ENCODE results near the gene UBQLN4.

UBQLN4 gene

DNA sequence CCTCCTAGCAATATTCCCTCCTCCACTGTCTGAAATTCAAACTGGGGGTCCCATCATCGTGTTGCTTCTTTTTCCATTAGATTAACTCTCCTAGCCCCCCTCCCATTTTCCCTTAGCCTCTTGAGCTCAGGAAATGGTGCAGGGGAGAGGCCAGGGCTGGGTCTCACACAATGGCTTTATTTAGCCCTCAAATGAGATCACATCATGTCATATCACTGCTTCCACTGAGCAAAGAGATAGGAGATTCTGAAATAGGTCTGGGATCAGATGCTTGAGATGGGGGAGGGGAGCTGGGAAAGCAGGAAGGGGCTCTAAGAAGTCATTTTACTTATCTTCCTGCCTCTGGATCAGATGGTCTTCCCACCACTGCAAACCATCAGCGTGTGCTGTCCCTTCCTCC is 57.4 kb downstream of the UBQLN4 start:
- H3K9me3 Mint-ChIP-seq (ENCODE audit: low read depth) = no peaks in the 10 kb centered on the region
- H3K36me3 Mint-ChIP-seq = no peaks in the 10 kb centered on the region
- H3K4me1 Mint-ChIP-seq (ENCODE audit: low read depth) = no peaks in the 10 kb centered on the region
- no peak overlapping the region for H3K4me3 Mint-ChIP-seq
- no peaks in the 10 kb centered on the region for H3K27me3 Mint-ChIP-seq
- H3K27ac Mint-ChIP-seq = no peak overlapping the region

DNA sequence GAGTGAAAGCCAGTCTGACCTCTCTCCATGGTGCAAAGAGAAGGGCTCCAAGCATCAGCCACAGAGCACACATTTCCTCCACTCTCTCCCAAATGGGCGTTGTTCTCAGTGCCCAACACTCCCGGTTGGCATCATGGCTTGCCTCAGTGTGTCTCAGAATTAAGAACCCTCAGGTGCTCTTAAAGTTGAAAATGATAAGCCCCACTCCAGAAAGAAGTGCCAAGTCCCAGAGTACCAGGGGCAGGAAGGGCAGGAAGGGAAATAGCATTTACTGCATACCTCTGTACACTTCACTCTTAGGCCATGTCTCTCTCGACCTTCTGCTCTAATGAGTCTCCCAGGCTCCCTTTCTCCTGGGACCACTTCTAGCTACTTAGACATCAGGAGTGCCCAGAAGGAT is 60.0 kb downstream of the UBQLN4 start:
- H3K9me3 Mint-ChIP-seq (ENCODE audit: low read depth) = no peaks in the 10 kb centered on the region
- H3K4me1 Mint-ChIP-seq (ENCODE audit: low read depth) = peaks cover 8% of the 10 kb centered on the region
- no peak overlapping the region for H3K4me3 Mint-ChIP-seq
- H3K36me3 Mint-ChIP-seq = no peaks in the 10 kb centered on the region
- no peaks in the 10 kb centered on the region for H3K27me3 Mint-ChIP-seq
- H3K27ac Mint-ChIP-seq = no peak overlapping the region

DNA sequence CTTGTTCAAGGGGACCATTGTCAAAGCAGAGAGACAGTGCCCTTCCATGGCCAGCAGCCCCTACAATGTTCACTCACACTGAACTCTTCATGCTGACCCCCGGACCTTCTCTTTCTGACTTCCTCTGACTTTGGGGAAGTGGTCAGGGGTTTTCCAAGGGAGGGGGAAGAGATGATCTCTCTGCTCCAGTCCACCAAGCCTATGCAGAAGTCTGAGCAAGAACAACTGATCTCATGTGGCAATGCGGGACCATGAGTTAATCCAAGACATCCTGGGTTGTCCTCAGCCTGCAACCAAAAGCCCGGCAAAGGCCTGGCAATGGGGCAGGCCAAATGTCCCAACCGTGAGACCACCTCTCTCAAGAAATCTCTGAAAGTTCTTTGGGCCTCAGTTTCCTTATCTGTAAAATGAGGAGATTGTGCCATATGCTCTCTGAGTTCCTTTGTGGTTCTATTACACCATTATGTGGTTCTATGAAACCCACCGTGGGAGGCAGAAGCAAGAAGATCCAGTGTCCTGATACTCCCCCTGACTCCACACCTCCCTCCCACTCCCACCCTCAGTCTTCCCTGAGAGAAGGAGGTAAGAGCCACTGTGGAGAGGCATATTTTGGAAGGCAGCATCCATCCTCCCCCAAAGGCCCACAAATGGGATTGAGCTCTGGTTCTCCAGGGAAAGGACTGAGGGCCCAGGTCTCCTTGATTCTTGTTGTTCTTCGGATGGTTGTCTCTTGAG is 63.4 kb downstream of the UBQLN4 start:
- H3K4me1 Mint-ChIP-seq (ENCODE audit: low read depth) = peaks cover 8% of the 10 kb centered on the region
- no peaks in the 10 kb centered on the region for H3K27me3 Mint-ChIP-seq
- H3K27ac Mint-ChIP-seq = no peak overlapping the region
- no peaks in the 10 kb centered on the region for H3K9me3 Mint-ChIP-seq (ENCODE audit: low read depth)
- no peak overlapping the region for H3K4me3 Mint-ChIP-seq
- no peaks in the 10 kb centered on the region for H3K36me3 Mint-ChIP-seq

DNA sequence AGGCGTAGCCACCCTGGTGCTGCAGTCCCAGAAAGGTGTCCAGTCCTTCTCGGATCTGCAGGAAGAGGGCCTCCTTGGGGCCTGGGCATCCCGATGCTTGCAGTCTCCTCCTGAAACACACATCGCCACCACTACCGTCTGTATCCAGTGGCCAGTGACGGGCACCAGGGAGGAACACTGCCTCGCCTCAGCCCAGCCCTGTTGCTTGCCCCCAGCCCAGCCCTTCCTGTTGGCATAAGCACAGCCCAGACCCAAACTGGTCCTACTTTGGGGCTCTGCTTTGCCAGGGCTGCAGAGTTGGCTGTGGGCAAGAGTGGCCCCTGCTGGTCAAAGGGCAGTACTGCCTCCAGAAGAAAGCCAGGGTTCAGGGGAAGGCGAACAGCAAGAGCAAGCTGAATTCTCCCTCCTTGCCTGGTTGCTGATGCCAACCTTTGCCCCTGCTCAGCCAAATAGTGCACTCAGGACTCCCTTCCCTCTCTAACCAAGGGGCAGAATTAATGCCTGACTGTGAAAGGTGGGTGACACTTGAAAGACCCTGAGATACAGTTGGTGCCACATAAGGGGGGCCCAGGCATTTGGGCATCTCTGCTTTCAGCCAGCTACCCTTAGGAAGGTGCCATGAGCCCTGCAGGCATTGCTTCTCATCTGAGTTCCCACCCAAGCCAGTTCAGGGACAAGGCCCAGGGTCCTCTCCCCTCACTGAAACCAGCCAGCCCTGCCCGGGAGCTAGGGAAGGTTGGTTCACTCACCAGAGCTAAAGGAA is 64.2 kb downstream of the UBQLN4 start:
- H3K4me1 Mint-ChIP-seq (ENCODE audit: low read depth) = peaks cover 8% of the 10 kb centered on the region
- no peaks in the 10 kb centered on the region for H3K9me3 Mint-ChIP-seq (ENCODE audit: low read depth)
- H3K36me3 Mint-ChIP-seq = no peaks in the 10 kb centered on the region
- H3K4me3 Mint-ChIP-seq = no peak overlapping the region
- no peaks in the 10 kb centered on the region for H3K27me3 Mint-ChIP-seq
- H3K27ac Mint-ChIP-seq = no peak overlapping the region
